HepG2 (cell line): ENCODE measurements around the gene GPR4. TPM values are rescaled to one million over a fixed set of nuclear protein-coding genes. Genes with fewer than 3 reads are reported as not detected.

ENCODE experiments used
- ATF4 ChIP-seq, 2 experiments: fragments of 450-650 bp in 1 of 2; sonication (generic) in 1 of 2; formaldehyde crosslinking; IDR thresholded peaks; 2 replicates each; pipeline versions ENCODE4 v1.5.0 to v1.8.0; 2020 to 2022; ENCODE audit warnings: mild to moderate bottlenecking in 1 of 2, missing genetic modification reagents in 1 of 2
- CBX5 ChIP-seq: sonication (generic); formaldehyde crosslinking; IDR thresholded peaks from 2 replicates; pipeline ENCODE4 v1.4.0; 2020; ENCODE audit warnings: missing genetic modification reagents, borderline replicate concordance
- CENPX ChIP-seq: sonication (generic); formaldehyde crosslinking; IDR thresholded peaks from 2 replicates; pipeline ENCODE4 v1.9.0; 2021; ENCODE audit warnings: mild to moderate bottlenecking, missing genetic modification reagents, moderate library complexity
- DMAP1 ChIP-seq: IDR thresholded peaks from 2 replicates; pipeline ENCODE4 v1.6.1; 2016
- ETS1 ChIP-seq: sonication (generic); formaldehyde crosslinking; IDR thresholded peaks from 2 replicates; pipeline ENCODE4 v1.4.0; 2020; ENCODE audit warnings: missing genetic modification reagents
- GATAD1 ChIP-seq: IDR thresholded peaks from 2 replicates; pipeline ENCODE4 v1.6.1; 2016; ENCODE audit warnings: missing genetic modification reagents, missing compliant biosample characterization
- KLF15 ChIP-seq: sonication (generic); formaldehyde crosslinking; IDR thresholded peaks from 2 replicates; pipeline ENCODE4 v1.8.1; 2023; ENCODE audit warnings: borderline replicate concordance, mild to moderate bottlenecking, inconsistent platforms, missing genetic modification reagents, mixed read lengths
- MAFG ChIP-seq: sonication (generic); formaldehyde crosslinking; IDR thresholded peaks from 2 replicates; pipeline ENCODE4 v1.5.1; 2020; ENCODE audit warnings: mild to moderate bottlenecking, missing genetic modification reagents
- MBD4 ChIP-seq: IDR thresholded peaks from 2 replicates; pipeline ENCODE4 v1.6.1; 2012; ENCODE audit warnings: low read length, inconsistent platforms, borderline replicate concordance
- MTA1 ChIP-seq: sonication (generic); formaldehyde crosslinking; IDR thresholded peaks from 2 replicates; pipeline ENCODE4 v1.4.0; 2020; ENCODE audit warnings: missing genetic modification reagents, mild to moderate bottlenecking, borderline replicate concordance
- NFE2 ChIP-seq: sonication (generic); formaldehyde crosslinking; IDR thresholded peaks from 2 replicates; pipeline ENCODE4 v1.4.0; 2020; ENCODE audit warnings: missing genetic modification reagents
- NKX3-1 ChIP-seq: sonication (generic); formaldehyde crosslinking; IDR thresholded peaks from 2 replicates; pipeline ENCODE4 v1.5.0; 2020; ENCODE audit warnings: missing genetic modification reagents
- RFX3 ChIP-seq: IDR thresholded peaks from 2 replicates; pipeline ENCODE4 v1.6.1; 2016; ENCODE audit warnings: missing biosample characterization, missing genetic modification reagents
- SP5 ChIP-seq: IDR thresholded peaks from 2 replicates; pipeline ENCODE4 v1.6.1; 2016; ENCODE audit warnings: low read depth, borderline replicate concordance
- STAG1 ChIP-seq: sonication (generic); formaldehyde crosslinking; IDR thresholded peaks from 2 replicates; pipeline ENCODE4 v1.4.0; 2020; ENCODE audit warnings: missing genetic modification reagents
- TBX2 ChIP-seq: sonication (generic); formaldehyde crosslinking; IDR thresholded peaks from 2 replicates; pipeline ENCODE4 v1.5.0; 2020; ENCODE audit warnings: missing genetic modification reagents, mild to moderate bottlenecking, borderline replicate concordance
- ZFP36 ChIP-seq: fragments of 150-350 bp; IDR thresholded peaks from 2 replicates; pipeline ENCODE4 v1.6.1; 2018; ENCODE audit warnings: borderline replicate concordance, low read length, low read depth; ENCODE audit not compliant: partially characterized antibody
- ZNF124 ChIP-seq: sonication (generic); formaldehyde crosslinking; IDR thresholded peaks from 2 replicates; pipeline ENCODE4 v1.4.0; 2020; ENCODE audit warnings: missing genetic modification reagents
- ZNF17 ChIP-seq: sonication (generic); formaldehyde crosslinking; IDR thresholded peaks from 2 replicates; pipeline ENCODE4 v1.5.0; 2020; ENCODE audit warnings: mild to moderate bottlenecking, missing genetic modification reagents
- ZNF350 ChIP-seq: sonication (generic); formaldehyde crosslinking; IDR thresholded peaks from 2 replicates; pipeline ENCODE4 v1.4.0; 2020; ENCODE audit warnings: mild to moderate bottlenecking, low read depth, missing genetic modification reagents, borderline replicate concordance
- ZNF496 ChIP-seq: sonication (generic); formaldehyde crosslinking; IDR thresholded peaks from 2 replicates; pipeline ENCODE4 v1.8.1; 2023; ENCODE audit warnings: mild to moderate bottlenecking, moderate library complexity, missing genetic modification reagents; ENCODE audit not compliant: insufficient replicate concordance
- ZNF563 ChIP-seq: sonication (generic); formaldehyde crosslinking; IDR thresholded peaks from 2 replicates; pipeline ENCODE4 v1.8.0; 2022; ENCODE audit warnings: mild to moderate bottlenecking, moderate library complexity, missing genetic modification reagents
- ZNF691 ChIP-seq: sonication (generic); formaldehyde crosslinking; IDR thresholded peaks from 2 replicates; pipeline ENCODE4 v1.4.0; 2020; ENCODE audit warnings: missing genetic modification reagents, low read depth, mild to moderate bottlenecking, borderline replicate concordance
- ZNF709 ChIP-seq: sonication (generic); formaldehyde crosslinking; IDR thresholded peaks from 2 replicates; pipeline ENCODE4 v1.5.0; 2020; ENCODE audit warnings: mild to moderate bottlenecking, missing genetic modification reagents
- ZNF761 ChIP-seq: sonication (generic); formaldehyde crosslinking; conservative IDR thresholded peaks from 2 replicates; pipeline ENCODE4 v1.4.0; 2020; ENCODE audit warnings: mild to moderate bottlenecking, missing genetic modification reagents
- polyA plus RNA-seq, 8 experiments: library from polyadenylated mRNA; depleted of rRNA in 3 of 8; stranded (reverse) in 7 of 8; unstranded in 1 of 8; fragments of >200 nt; fragmentation: Illumina TruSeq in 4 of 8; extraction: Trizol in 4 of 8; gene quantifications; 2 replicates each; pipeline versions ENCODE4 v1.2.1 to v1.2.3, GENCODE V29; 2011 to 2016; ENCODE audit warnings: low read depth in 4 of 8, missing spikeins in 1 of 8, mixed read lengths in 1 of 8; ENCODE audit not compliant: insufficient read depth in 1 of 8
- total RNA-seq, 5 experiments: library from RNA; depleted of rRNA; stranded (reverse); fragments of >200 nt; fragmentation: Illumina TruSeq; extraction: Trizol; gene quantifications; 2 replicates each; pipeline ENCODE4 v1.2.3, GENCODE V29; 2016; ENCODE audit warnings: low read depth in 1 of 5
- TF ChIP-seq, protein P1 (sequence below): sonication (generic); formaldehyde crosslinking; IDR thresholded peaks from 2 replicates; pipeline ENCODE4 v1.8.1; 2023; ENCODE audit warnings: missing genetic modification reagents, mild to moderate bottlenecking, borderline replicate concordance
- TF ChIP-seq, protein P2 (sequence below): sonication (generic); formaldehyde crosslinking; IDR thresholded peaks from 2 replicates; pipeline ENCODE4 v1.4.0; 2020; ENCODE audit warnings: low read depth, mild to moderate bottlenecking, missing genetic modification reagents

Gene GPR4
- total and polyA plus RNA-seq, 2 of the 13 experiments (the other 11 are each of a cell fraction or from before 2014, with no cell fraction given), result 0.15 TPM; not detected in 1

DNA sequence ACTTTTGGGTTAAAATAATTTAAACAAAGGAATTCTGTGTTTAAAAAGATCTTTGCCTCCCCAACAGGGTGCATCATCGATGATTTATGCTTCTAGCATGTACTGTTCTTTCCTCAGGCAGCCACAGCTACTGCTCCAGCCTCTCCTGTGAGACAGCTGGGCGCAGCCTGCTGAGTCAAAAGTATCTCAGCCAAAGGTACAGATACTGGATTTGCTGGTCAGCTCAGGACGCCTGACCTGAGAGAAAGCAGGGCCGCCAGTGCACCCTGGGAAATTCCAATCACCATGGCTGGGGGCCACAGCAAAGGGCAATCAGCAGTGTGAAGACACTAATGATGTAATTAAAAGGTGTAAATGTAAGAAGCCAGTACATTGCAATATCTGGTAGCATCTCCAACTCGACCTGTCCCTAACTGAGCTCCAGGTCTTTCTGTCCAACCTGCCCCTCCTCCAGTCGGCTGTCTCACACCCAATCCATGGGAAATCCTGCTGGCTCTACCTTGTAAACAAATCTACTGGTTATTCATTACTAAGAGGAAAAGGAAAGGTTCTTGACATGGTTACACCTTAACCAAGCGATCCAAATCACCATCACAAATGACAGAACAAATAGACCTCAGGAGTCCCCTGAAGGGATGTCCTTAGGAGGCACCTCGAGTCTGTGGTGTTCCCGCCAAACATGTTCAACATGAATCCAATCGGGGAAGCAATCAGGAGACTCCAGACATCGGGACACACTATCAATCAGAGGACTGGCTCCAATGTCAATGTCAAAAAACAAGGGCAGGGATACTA, 24.7 kb downstream of the GPR4 start (continued):
- TF ChIP-seq CBX5 (CRISPR knock-in tag) (no peak; the same call in 1 of the 2 replicates), ZNF496 (CRISPR knock-in tag) (no peak), ZNF709 (no peak), CENPX (CRISPR knock-in tag) (no peak), ATF4 (CRISPR knock-in tag; IDR thresholded peaks at IDR 0.05) (no peak; a peak in 1 of 4 replicates), GATAD1 (CRISPR knock-in tag) (no peak), DMAP1 (CRISPR knock-in tag) (peak; percentile 41; the same call in 1 of the 2 replicates), SP5 (CRISPR knock-in tag) (peak; percentile 54; the same call in 1 of the 2 replicates), MTA1 (CRISPR knock-in tag) (no peak), ZNF17 (no peak), RFX3 (CRISPR knock-in tag) (no peak), ZNF691 (CRISPR knock-in tag) (no peak), STAG1 (CRISPR knock-in tag) (no peak), ZNF761 (CRISPR knock-in tag) (no peak), TBX2 (CRISPR knock-in tag) (peak; percentile 78), ZNF124 (CRISPR knock-in tag) (no peak), ZNF350 (CRISPR knock-in tag) (no peak; the same call in 1 of the 2 replicates), NKX3-1 (CRISPR knock-in tag) (no peak), MBD4 (no peak), ETS1 (no peak), KLF15 (CRISPR knock-in tag) (no peak), MAFG (CRISPR knock-in tag) (no peak), ZFP36 (no peak), NFE2 (no peak), ZNF563 (CRISPR knock-in tag) (no peak)
- TF ChIP-seq, protein P1, sequence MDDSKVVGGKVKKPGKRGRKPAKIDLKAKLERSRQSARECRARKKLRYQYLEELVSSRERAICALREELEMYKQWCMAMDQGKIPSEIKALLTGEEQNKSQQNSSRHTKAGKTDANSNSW (CRISPR knock-in tag), result no peak
- TF ChIP-seq, protein P2, sequence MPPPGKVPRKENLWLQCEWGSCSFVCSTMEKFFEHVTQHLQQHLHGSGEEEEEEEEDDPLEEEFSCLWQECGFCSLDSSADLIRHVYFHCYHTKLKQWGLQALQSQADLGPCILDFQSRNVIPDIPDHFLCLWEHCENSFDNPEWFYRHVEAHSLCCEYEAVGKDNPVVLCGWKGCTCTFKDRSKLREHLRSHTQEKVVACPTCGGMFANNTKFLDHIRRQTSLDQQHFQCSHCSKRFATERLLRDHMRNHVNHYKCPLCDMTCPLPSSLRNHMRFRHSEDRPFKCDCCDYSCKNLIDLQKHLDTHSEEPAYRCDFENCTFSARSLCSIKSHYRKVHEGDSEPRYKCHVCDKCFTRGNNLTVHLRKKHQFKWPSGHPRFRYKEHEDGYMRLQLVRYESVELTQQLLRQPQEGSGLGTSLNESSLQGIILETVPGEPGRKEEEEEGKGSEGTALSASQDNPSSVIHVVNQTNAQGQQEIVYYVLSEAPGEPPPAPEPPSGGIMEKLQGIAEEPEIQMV (CRISPR knock-in tag), result peak; percentile 50; the same call in 1 of the 2 replicates
